ENCODE measurements around the gene ZNF473.
"Not testable (repeated sequence)": the region's sequence is repeated elsewhere in the genome, so short reads cannot be mapped to it uniquely, and the experiment has no call there.

The ZNF473 gene

GRCh38 chr19:50043967-50044366 is 18.2 kb downstream of the ZNF473 start:
- in situ Hi-C loops (cut with HindIII; ENCODE audit: low pct_unique_long_range_greater_than_20kb, low sequenced_read_pairs) = no loop called here
- DNase-seq (ENCODE audit: low read depth in 1 of 2, low spot score in 1 of 2) = no peak
- TF ChIP-seq JUND (IDR thresholded peaks at IDR 0.05; ENCODE audit: low read depth) = no peak

- in situ Hi-C loops (cut with HindIII; ENCODE audit: low pct_unique_long_range_greater_than_20kb, low sequenced_read_pairs) = no loop called here
- no peak for DNase-seq (ENCODE audit: low read depth in 1 of 2, low spot score in 1 of 2)
- no peak for TF ChIP-seq JUND (IDR thresholded peaks at IDR 0.05; ENCODE audit: low read depth)
Measured at GRCh38 chr19:50044922-50045321, 19.1 kb downstream of the ZNF473 start.

GRCh38 chr19:50046649-50047503 is 21.1 kb downstream of the ZNF473 start:
- no peak for TF ChIP-seq JUND (IDR thresholded peaks at IDR 0.05; ENCODE audit: low read depth)
- DNase-seq (ENCODE audit: low read depth in 1 of 2, low spot score in 1 of 2) = no peak
- in situ Hi-C loops (cut with HindIII; ENCODE audit: low pct_unique_long_range_greater_than_20kb, low sequenced_read_pairs) = no loop called here

GRCh38 chr19:50047671-50048070 is 21.9 kb downstream of the ZNF473 start:
- in situ Hi-C loops (cut with HindIII; ENCODE audit: low pct_unique_long_range_greater_than_20kb, low sequenced_read_pairs) = no loop called here
- DNase-seq (ENCODE audit: low read depth in 1 of 2, low spot score in 1 of 2) = no peak
- no peak for TF ChIP-seq JUND (IDR thresholded peaks at IDR 0.05; ENCODE audit: low read depth)

GRCh38 chr19:50050406-50051227 is 24.8 kb downstream of the ZNF473 start:
- in situ Hi-C loops (cut with HindIII; ENCODE audit: low pct_unique_long_range_greater_than_20kb, low sequenced_read_pairs) = no loop called here
- no peak for TF ChIP-seq JUND (IDR thresholded peaks at IDR 0.05; ENCODE audit: low read depth)
- peak; percentile 51 to 88 for DNase-seq (ENCODE audit: low read depth in 1 of 2, low spot score in 1 of 2)

GRCh38 chr19:50051228-50051895 is 25.6 kb downstream of the ZNF473 start:
- in situ Hi-C loops (cut with HindIII; ENCODE audit: low pct_unique_long_range_greater_than_20kb, low sequenced_read_pairs); DNase-seq (ENCODE audit: low read depth in 1 of 2, low spot score in 1 of 2): not testable (repeated sequence)

- no peak for TF ChIP-seq JUND (IDR thresholded peaks at IDR 0.05; ENCODE audit: low read depth)
- in situ Hi-C loops (cut with HindIII; ENCODE audit: low pct_unique_long_range_greater_than_20kb, low sequenced_read_pairs) = no loop called here
- DNase-seq (ENCODE audit: low read depth in 1 of 2, low spot score in 1 of 2) = no peak
Measured at GRCh38 chr19:50051964-50052363, 26.2 kb downstream of the ZNF473 start.

GRCh38 chr19:50053119-50053518 is 27.3 kb downstream of the ZNF473 start:
- in situ Hi-C loops (cut with HindIII; ENCODE audit: low pct_unique_long_range_greater_than_20kb, low sequenced_read_pairs) = no loop called here
- DNase-seq (ENCODE audit: low read depth in 1 of 2, low spot score in 1 of 2) = no peak
- TF ChIP-seq JUND (IDR thresholded peaks at IDR 0.05; ENCODE audit: low read depth) = no peak

GRCh38 chr19:50058425-50058824 is 32.6 kb downstream of the ZNF473 start:
- DNase-seq (ENCODE audit: low read depth in 1 of 2, low spot score in 1 of 2) = no peak
- TF ChIP-seq JUND (IDR thresholded peaks at IDR 0.05; ENCODE audit: low read depth) = no peak
- in situ Hi-C loops (cut with HindIII; ENCODE audit: low pct_unique_long_range_greater_than_20kb, low sequenced_read_pairs) = no loop called here

- DNase-seq (ENCODE audit: low read depth in 1 of 2, low spot score in 1 of 2) = no peak
- in situ Hi-C loops (cut with HindIII; ENCODE audit: low pct_unique_long_range_greater_than_20kb, low sequenced_read_pairs) = no loop called here
- TF ChIP-seq JUND (IDR thresholded peaks at IDR 0.05; ENCODE audit: low read depth) = no peak
Measured at GRCh38 chr19:50059045-50059444, 33.2 kb downstream of the ZNF473 start.

- in situ Hi-C loops (cut with HindIII; ENCODE audit: low pct_unique_long_range_greater_than_20kb, low sequenced_read_pairs) = no loop called here
- TF ChIP-seq JUND (IDR thresholded peaks at IDR 0.05; ENCODE audit: low read depth) = no peak
- no peak for DNase-seq (ENCODE audit: low read depth in 1 of 2, low spot score in 1 of 2)
Measured at GRCh38 chr19:50060107-50060506, 34.3 kb downstream of the ZNF473 start.

GRCh38 chr19:50061650-50062049 is 35.8 kb downstream of the ZNF473 start:
- TF ChIP-seq JUND (IDR thresholded peaks at IDR 0.05; ENCODE audit: low read depth) = no peak
- DNase-seq (ENCODE audit: low read depth in 1 of 2, low spot score in 1 of 2) = no peak
- in situ Hi-C loops (cut with HindIII; ENCODE audit: low pct_unique_long_range_greater_than_20kb, low sequenced_read_pairs) = no loop called here

- no peak for DNase-seq (ENCODE audit: low read depth in 1 of 2, low spot score in 1 of 2)
- in situ Hi-C loops (cut with HindIII; ENCODE audit: low pct_unique_long_range_greater_than_20kb, low sequenced_read_pairs) = no loop called here
- no peak for TF ChIP-seq JUND (IDR thresholded peaks at IDR 0.05; ENCODE audit: low read depth)
Measured at GRCh38 chr19:50065938-50066337, 40.1 kb downstream of the ZNF473 start.

Measured in T47D (cell line).